A673 (cell line): ENCODE measurements around the gene CCK. TPM values are rescaled to one million over a fixed set of nuclear protein-coding genes. Genes with fewer than 3 reads are reported as not detected.

ENCODE experiments used
- BruUV-seq: library from RNA; stranded (reverse); fragments of 400-500 nt; replicated peaks from 2 replicates; lab custom pipeline; 2021; lab: Mats Ljungman, UMichigan
- CTCF ChIA-PET: fragments of 300-600 bp; sonication (Branson Sonifier 250); formaldehyde crosslinking; loops from one replicate; lab custom pipeline; 2022; ENCODE audit warnings: antibody characterized with exemption; lab: Charles Lee
- POLR2A ChIA-PET: fragments of 300-600 bp; sonication (Branson Sonifier 250); formaldehyde crosslinking; loops from one replicate; lab custom pipeline; 2022; ENCODE audit warnings: antibody characterized with exemption; ENCODE audit not compliant: low non-redundant PET; lab: Charles Lee
- DNase-seq: peaks from one replicate; pipeline ENCODE4 v3.0.0-alpha.2; 2015; ENCODE audit warnings: low spot score
- H3K27ac ChIP-seq: fragments of 200-600 bp; sonication (generic); 2 replicates; pipeline ENCODE4 v1.5.1; 2016; ENCODE audit warnings: mixed run types, low read depth, mild to moderate bottlenecking, mixed read lengths, antibody characterized with exemption, low read length; ENCODE audit not compliant: poor library complexity, severe bottlenecking
- H3K27me3 ChIP-seq: fragments of 200-600 bp; sonication (generic); replicated peaks from 2 replicates; pipeline ENCODE4 v1.6.1; 2017; ENCODE audit warnings: mixed run types, low read depth, mild to moderate bottlenecking, mixed read lengths, antibody characterized with exemption, low read length; ENCODE audit not compliant: insufficient read depth, poor library complexity
- H3K36me3 ChIP-seq: fragments of 200-600 bp; sonication (generic); 2 replicates; pipeline ENCODE4 v1.6.1; 2016; ENCODE audit warnings: mixed run types, mild to moderate bottlenecking, mixed read lengths, antibody characterized with exemption, low read length; ENCODE audit not compliant: insufficient read depth, poor library complexity, severe bottlenecking
- H3K4me1 ChIP-seq: fragments of 200-600 bp; sonication (generic); 2 replicates; pipeline ENCODE4 v1.6.1; 2017; ENCODE audit warnings: mixed run types, mild to moderate bottlenecking, mixed read lengths, antibody characterized with exemption, low read length; ENCODE audit not compliant: insufficient read depth, poor library complexity, severe bottlenecking
- H3K4me3 ChIP-seq: fragments of 200-600 bp; sonication (generic); 2 replicates; pipeline ENCODE4 v1.5.1; 2016; ENCODE audit warnings: low read depth, mixed run types, mild to moderate bottlenecking, mixed read lengths, low read length; ENCODE audit not compliant: poor library complexity, severe bottlenecking
- H3K9me3 ChIP-seq: fragments of 200-600 bp; sonication (generic); 2 replicates; pipeline ENCODE4 v1.6.1; 2016; ENCODE audit warnings: mixed run types, low read depth, mild to moderate bottlenecking, mixed read lengths, antibody characterized with exemption, low read length; ENCODE audit not compliant: poor library complexity, severe bottlenecking
- CTCF ChIP-seq: fragments of 300-800, 200-600 bp; sonication (generic); conservative IDR thresholded peaks from 2 replicates; pipeline ENCODE4 v1.5.1; 2017; ENCODE audit warnings: low read depth, mild to moderate bottlenecking, antibody characterized with exemption, low read length, moderate library complexity, mixed read lengths
- EZH2 ChIP-seq: fragments of 200-600 bp; sonication (generic); IDR thresholded peaks from 2 replicates; pipeline ENCODE4 v1.6.1; 2017; ENCODE audit warnings: borderline replicate concordance, low read depth, mild to moderate bottlenecking, mixed read lengths, antibody characterized with exemption, low read length; ENCODE audit not compliant: poor library complexity, severe bottlenecking
- intact Hi-C: fragments of 100-400 bp; cut with micrococcal nuclease; formaldehyde crosslinking; loops from one replicate; pipeline ENCODE4 v1.10.0; 2022; ENCODE audit not compliant: unreplicated experiment
- total RNA-seq: library from RNA; stranded (reverse); gene quantifications from 2 replicates; pipeline ENCODE4 v1.2.3, GENCODE V29; 2021

The CCK gene
- total RNA-seq, 1 experiment from 2014 or later = 19.6 TPM

GRCh38 chr3:42224178-42224577 lies 41.8 kb downstream of the CCK start:
- no peaks in the 10 kb centered on the region for H3K9me3 ChIP-seq
- no TSS peak for BruUV-seq
- no peaks in the 10 kb centered on the region for H3K4me1 ChIP-seq
- no peaks in the 10 kb centered on the region for H3K27me3 ChIP-seq
- POLR2A ChIA-PET = no interaction called here
- H3K36me3 ChIP-seq = no peaks in the 10 kb centered on the region
- TF ChIP-seq CTCF (no peak), EZH2 (no peak)
- H3K4me3 ChIP-seq = no peak overlapping the region
- no peak overlapping the region for H3K27ac ChIP-seq
- intact Hi-C loops = no loop called here
- no peak for DNase-seq
- CTCF ChIA-PET = no interaction called here

GRCh38 chr3:42222942-42223693 lies 42.9 kb downstream of the CCK start:
- Histone ChIP-seq H3K27me3 (no peaks in the 10 kb centered on the region), H3K36me3 (no peaks in the 10 kb centered on the region), H3K27ac (no peak overlapping the region), H3K4me1 (no peaks in the 10 kb centered on the region), H3K9me3 (no peaks in the 10 kb centered on the region), H3K4me3 (no peak overlapping the region)
- BruUV-seq = no TSS peak
- intact Hi-C loops = no loop called here
- ChIA-PET POLR2A (no interaction called here), CTCF (no interaction called here)
- no peak for DNase-seq
- TF ChIP-seq CTCF (no peak), EZH2 (no peak)

GRCh38 chr3:42220436-42221121 lies 45.4 kb downstream of the CCK start:
- H3K9me3 ChIP-seq = no peaks in the 10 kb centered on the region
- no TSS peak for BruUV-seq

More at GRCh38 chr3:42220436-42221121, 45.4 kb downstream of the CCK start:
- TF ChIP-seq CTCF = no peak
- no peak overlapping the region for H3K27ac ChIP-seq
- intact Hi-C loops = no loop called here
- H3K4me1 ChIP-seq = no peaks in the 10 kb centered on the region
- no peaks in the 10 kb centered on the region for H3K36me3 ChIP-seq
- H3K4me3 ChIP-seq = no peak overlapping the region
- POLR2A ChIA-PET = no interaction called here
- DNase-seq = no peak
- CTCF ChIA-PET = no interaction called here
- H3K27me3 ChIP-seq = no peaks in the 10 kb centered on the region
